Measurements from ENCODE around the gene JARID2. TPM values are rescaled to one million over a fixed set of nuclear protein-coding genes. Genes with fewer than 3 reads are reported as not detected.

JARID2 gene
- total RNA-seq, 2 donors from 2014 or later, result 8.3 to 12.8 TPM

DNA sequence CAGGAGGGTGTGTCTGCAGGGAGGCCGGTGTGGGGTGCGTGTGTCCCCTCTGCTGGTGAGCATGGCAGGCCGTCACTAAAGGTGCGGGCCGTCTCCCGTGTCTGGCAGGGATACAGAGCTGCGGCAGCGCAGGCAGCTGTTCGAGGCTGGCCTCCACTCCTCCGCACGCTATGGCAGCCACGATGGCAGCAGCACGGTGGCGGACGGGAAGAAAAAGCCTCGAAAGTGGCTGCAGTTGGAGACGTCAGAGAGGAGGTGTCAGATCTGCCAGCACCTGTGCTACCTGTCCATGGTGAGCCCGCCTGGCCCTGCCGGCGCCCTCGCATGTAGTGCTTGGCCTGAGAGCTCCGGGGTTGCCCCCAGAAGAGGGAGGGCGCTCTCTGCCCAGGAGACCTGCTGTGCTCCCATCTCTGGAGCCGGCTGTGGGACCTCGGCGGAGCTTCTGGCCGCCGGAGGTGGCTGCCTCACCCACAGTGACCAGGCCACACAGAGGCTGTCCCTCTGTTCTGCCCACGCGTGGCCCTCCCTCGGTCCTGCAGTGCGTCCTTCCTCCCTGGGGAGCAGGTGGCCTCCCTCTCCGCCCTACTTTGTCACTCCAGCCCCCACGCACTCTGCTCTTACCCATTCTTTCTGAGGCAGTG is 267.4 kb downstream of the JARID2 start:
- Histone ChIP-seq H3K9me3 (no peaks in the 10 kb centered on the region), H3K36me3 (peaks cover 28% of the 10 kb centered on the region), H3K4me1 (ENCODE audit: control insufficient read depth in 1 of 2, low read depth in 2 of 2) (no peaks in the 10 kb centered on the region), H3K27ac (no peak overlapping the region), H3K27me3 (replicated peaks; ENCODE audit: insufficient read depth) (no peaks in the 10 kb centered on the region), H3K4me3 (no peak overlapping the region)
- ATAC-seq (ENCODE audit: insufficient number of reproducible peaks, low FRiP score, low read depth) (no peak), DNase-seq (ENCODE audit: low spot score) (no peak)
- TF ChIP-seq, protein P1, sequence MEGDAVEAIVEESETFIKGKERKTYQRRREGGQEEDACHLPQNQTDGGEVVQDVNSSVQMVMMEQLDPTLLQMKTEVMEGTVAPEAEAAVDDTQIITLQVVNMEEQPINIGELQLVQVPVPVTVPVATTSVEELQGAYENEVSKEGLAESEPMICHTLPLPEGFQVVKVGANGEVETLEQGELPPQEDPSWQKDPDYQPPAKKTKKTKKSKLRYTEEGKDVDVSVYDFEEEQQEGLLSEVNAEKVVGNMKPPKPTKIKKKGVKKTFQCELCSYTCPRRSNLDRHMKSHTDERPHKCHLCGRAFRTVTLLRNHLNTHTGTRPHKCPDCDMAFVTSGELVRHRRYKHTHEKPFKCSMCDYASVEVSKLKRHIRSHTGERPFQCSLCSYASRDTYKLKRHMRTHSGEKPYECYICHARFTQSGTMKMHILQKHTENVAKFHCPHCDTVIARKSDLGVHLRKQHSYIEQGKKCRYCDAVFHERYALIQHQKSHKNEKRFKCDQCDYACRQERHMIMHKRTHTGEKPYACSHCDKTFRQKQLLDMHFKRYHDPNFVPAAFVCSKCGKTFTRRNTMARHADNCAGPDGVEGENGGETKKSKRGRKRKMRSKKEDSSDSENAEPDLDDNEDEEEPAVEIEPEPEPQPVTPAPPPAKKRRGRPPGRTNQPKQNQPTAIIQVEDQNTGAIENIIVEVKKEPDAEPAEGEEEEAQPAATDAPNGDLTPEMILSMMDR (IDR thresholded peaks at IDR 0.05), result no peak

DNA sequence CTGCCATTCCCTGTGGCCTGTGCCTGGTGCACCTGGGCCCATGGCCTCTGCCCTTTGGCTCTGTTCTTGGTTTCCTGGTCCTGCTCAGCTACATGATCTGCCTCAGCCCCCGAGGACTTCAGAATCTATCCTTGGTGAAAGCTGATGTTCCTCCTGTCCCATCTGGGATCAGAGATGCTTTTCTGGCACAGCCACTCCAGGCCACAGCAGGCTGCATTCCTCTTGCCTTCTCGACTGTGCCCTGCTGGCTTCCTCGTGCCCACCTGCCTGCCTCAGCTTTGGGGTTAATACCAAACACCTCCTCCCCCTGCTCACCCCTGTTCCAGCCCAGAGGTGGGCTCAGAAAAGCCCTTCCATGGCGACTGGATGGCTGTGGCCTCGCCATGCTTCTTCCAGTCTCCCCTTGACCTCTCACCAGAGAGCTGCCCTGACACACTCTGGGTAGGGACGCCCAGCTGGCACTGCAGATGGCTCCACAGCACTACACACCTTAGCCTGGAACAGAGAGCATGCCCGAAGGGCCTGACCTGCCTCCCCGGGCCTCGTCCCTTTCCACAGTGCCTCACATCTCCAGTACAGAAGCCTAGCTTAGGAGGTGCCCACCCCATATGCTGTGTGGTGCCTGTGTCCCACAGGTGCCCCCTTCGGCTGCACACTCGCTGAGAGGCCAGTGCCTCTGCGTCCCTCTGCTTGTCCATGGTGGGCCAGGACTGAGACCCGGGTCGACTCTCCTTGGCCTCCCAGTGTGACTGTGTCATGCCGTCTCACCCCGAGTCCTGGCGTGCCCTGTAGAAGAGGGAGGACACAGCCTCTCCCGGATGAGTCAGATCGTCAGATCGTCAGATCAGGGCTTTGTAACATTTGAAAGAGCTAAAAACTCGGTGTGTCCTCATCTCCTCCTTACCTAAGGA is 268.2 kb downstream of the JARID2 start:
- Histone ChIP-seq H3K27me3 (replicated peaks; ENCODE audit: insufficient read depth) (no peaks in the 10 kb centered on the region), H3K4me3 (no peak overlapping the region), H3K36me3 (peaks cover 34% of the 10 kb centered on the region), H3K27ac (no peak overlapping the region), H3K9me3 (no peaks in the 10 kb centered on the region), H3K4me1 (ENCODE audit: control insufficient read depth in 1 of 2, low read depth in 2 of 2) (no peaks in the 10 kb centered on the region)
- ATAC-seq (ENCODE audit: insufficient number of reproducible peaks, low FRiP score, low read depth) (no peak), DNase-seq (ENCODE audit: low spot score) (no peak)
- TF ChIP-seq, protein P1 (IDR thresholded peaks at IDR 0.05), result no peak

DNA sequence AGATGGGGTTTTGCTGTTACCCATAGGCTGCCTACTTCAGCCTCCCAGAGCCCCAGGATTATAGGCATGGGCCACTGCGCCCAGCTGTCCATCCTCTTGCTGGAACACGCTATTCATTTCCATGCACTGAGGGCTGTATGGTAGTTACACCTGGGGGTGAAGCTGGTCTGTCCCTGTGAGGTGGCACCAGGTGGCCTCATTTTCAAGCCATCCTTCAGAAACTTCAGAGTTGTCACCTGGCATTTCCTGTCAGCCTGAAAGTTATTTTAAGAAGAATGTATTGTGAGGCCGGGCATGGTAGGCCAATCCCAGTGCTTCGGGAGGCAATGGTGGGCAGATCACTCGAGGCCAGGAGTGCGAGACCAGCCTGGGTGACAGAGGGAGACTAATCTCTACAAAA is 269.4 kb downstream of the JARID2 start:
- Histone ChIP-seq H3K27me3 (replicated peaks; ENCODE audit: insufficient read depth) (no peaks in the 10 kb centered on the region), H3K27ac (no peak overlapping the region), H3K36me3 (peaks cover 34% of the 10 kb centered on the region), H3K4me3 (no peak overlapping the region), H3K9me3 (no peaks in the 10 kb centered on the region), H3K4me1 (ENCODE audit: control insufficient read depth in 1 of 2, low read depth in 2 of 2) (no peaks in the 10 kb centered on the region)
- DNase-seq (ENCODE audit: low spot score) (no peak), ATAC-seq (ENCODE audit: insufficient number of reproducible peaks, low FRiP score, low read depth) (no peak)
- TF ChIP-seq, protein P1 (IDR thresholded peaks at IDR 0.05), result no peak

DNA sequence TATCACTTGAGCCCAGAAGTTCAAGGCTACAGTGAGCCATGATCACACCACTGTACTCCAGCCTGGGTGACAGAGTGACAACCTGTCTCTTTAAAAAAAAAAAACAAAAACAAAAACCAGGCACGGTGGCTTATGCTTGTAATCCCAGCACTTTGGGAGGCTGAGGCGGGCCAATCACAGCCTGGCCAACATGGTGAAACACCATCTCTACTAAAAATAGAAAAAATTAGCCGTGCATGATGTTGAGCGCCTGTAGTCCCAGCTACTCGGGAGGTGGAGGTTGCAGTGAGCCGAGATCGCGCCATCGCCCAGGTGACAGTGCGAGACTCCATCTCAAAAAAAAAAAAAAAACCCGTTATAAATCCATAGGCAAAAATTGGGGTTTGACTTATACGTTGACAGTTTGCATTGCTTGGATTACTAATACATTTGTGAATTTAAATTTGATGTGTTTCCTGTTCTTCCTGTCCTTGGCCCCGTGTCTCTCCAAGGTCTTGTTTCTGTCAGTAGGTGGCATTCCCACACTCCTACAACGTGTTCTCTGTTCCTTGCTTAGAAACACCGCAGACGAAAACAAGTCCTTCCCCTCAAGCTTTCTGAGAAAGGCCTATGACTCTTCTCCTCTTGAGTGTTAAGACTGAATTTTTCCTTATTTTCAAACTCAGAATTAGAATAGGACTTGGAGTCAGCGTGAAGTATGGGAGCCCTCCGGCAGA is 269.9 kb downstream of the JARID2 start:
- Histone ChIP-seq H3K27ac (no peak overlapping the region), H3K4me3 (no peak overlapping the region), H3K4me1 (ENCODE audit: control insufficient read depth in 1 of 2, low read depth in 2 of 2) (no peaks in the 10 kb centered on the region), H3K27me3 (replicated peaks; ENCODE audit: insufficient read depth) (no peaks in the 10 kb centered on the region), H3K9me3 (no peaks in the 10 kb centered on the region), H3K36me3 (peaks cover 34% of the 10 kb centered on the region)
- DNase-seq (ENCODE audit: low spot score), result no peak
- no peak for ATAC-seq (ENCODE audit: insufficient number of reproducible peaks, low FRiP score, low read depth)
- TF ChIP-seq, protein P1 (IDR thresholded peaks at IDR 0.05), result no peak

DNA sequence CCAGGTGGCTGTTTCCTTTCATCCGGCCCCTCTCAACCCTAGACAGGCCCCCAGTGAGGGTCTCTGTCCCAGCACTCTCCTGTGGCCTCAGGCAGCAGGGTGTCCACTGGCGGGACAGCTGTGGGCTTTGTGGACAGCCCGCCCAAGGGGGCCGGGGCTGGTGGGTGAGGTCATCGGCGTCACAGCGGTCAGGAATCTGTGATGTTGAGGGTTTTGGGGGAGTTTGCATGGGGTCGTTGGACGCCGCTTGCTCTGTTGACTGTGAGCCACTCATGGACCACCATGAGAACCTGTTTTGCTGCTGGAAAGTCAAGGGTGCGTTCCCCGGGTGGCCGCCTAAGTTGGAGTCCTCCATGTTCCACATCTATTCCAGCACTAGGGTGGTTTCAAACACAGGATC is 270.5 kb downstream of the JARID2 start:
- TF ChIP-seq, protein P1 (IDR thresholded peaks at IDR 0.05), result no peak
- DNase-seq (ENCODE audit: low spot score), result no peak
- ATAC-seq (ENCODE audit: insufficient number of reproducible peaks, low FRiP score, low read depth), result no peak

More for the DNA sequence above, 270.5 kb downstream of the JARID2 start:
- Histone ChIP-seq H3K36me3 (peaks cover 34% of the 10 kb centered on the region), H3K27me3 (replicated peaks; ENCODE audit: insufficient read depth) (no peaks in the 10 kb centered on the region), H3K9me3 (no peaks in the 10 kb centered on the region), H3K4me3 (no peak overlapping the region), H3K27ac (no peak overlapping the region), H3K4me1 (ENCODE audit: control insufficient read depth in 1 of 2, low read depth in 2 of 2) (no peaks in the 10 kb centered on the region)

All from thoracic aorta (tissue), 2 donors.